HepG2 (cell line): Measurements from ENCODE around the gene RCC1. TPM values are rescaled to one million over a fixed set of nuclear protein-coding genes. Genes with fewer than 3 reads are reported as not detected.

Source experiments
- GMEB1 ChIP-seq: sonication (generic); formaldehyde crosslinking; IDR thresholded peaks from 2 replicates; pipeline ENCODE4 v1.5.1; 2020; ENCODE audit warnings: missing genetic modification reagents, mild to moderate bottlenecking, borderline replicate concordance
- KAT8 ChIP-seq: IDR thresholded peaks from 2 replicates; pipeline ENCODE4 v1.6.1; 2016; ENCODE audit warnings: missing genetic modification reagents, missing compliant biosample characterization
- MTA3 ChIP-seq: sonication (generic); formaldehyde crosslinking; IDR thresholded peaks from 2 replicates; pipeline ENCODE4 v1.4.0; 2020; ENCODE audit warnings: missing genetic modification reagents
- PHF5A ChIP-seq: IDR thresholded peaks from one replicate; pipeline ENCODE4 v1.6.1; 2018; ENCODE audit warnings: low read depth, missing genetic modification reagents; ENCODE audit not compliant: unreplicated experiment
- SIX1 ChIP-seq: sonication (generic); formaldehyde crosslinking; IDR thresholded peaks from 2 replicates; pipeline ENCODE4 v1.4.0; 2020; ENCODE audit warnings: missing genetic modification reagents, borderline replicate concordance
- SIX4 ChIP-seq: sonication (generic); formaldehyde crosslinking; IDR thresholded peaks from 2 replicates; pipeline ENCODE4 v1.4.0; 2020; ENCODE audit warnings: missing genetic modification reagents
- SMYD3 ChIP-seq: sonication (generic); formaldehyde crosslinking; IDR thresholded peaks from 2 replicates; pipeline ENCODE4 v1.8.1; 2023; ENCODE audit warnings: mild to moderate bottlenecking, missing genetic modification reagents
- ZBED4 ChIP-seq: sonication (generic); formaldehyde crosslinking; IDR thresholded peaks from 2 replicates; pipeline ENCODE4 v1.4.0; 2020; ENCODE audit warnings: missing genetic modification reagents, borderline replicate concordance
- ZBTB40 ChIP-seq, 2 experiments: fragments of 450-650 bp in 1 of 2; sonication (generic) in 1 of 2; formaldehyde crosslinking in 1 of 2; IDR thresholded peaks; 2 replicates each; pipeline versions ENCODE4 v1.6.1 to v1.8.0; 2016 to 2022; ENCODE audit warnings: antibody characterized with exemption in 1 of 2, mild to moderate bottlenecking in 1 of 2, missing genetic modification reagents in 1 of 2
- ZFP62 ChIP-seq: sonication (generic); formaldehyde crosslinking; IDR thresholded peaks from 2 replicates; pipeline ENCODE4 v1.4.0; 2020; ENCODE audit warnings: missing genetic modification reagents
- ZNF75D ChIP-seq: sonication (generic); formaldehyde crosslinking; IDR thresholded peaks from 2 replicates; pipeline ENCODE4 v1.8.1; 2023; ENCODE audit warnings: missing genetic modification reagents, mild to moderate bottlenecking, borderline replicate concordance
- polyA plus RNA-seq, 8 experiments: library from polyadenylated mRNA; depleted of rRNA in 3 of 8; stranded (reverse) in 7 of 8; unstranded in 1 of 8; fragments of >200 nt; fragmentation: Illumina TruSeq in 4 of 8; extraction: Trizol in 4 of 8; gene quantifications; 2 replicates each; pipeline versions ENCODE4 v1.2.1 to v1.2.3, GENCODE V29; 2011 to 2016; ENCODE audit warnings: low read depth in 4 of 8, missing spikeins in 1 of 8, mixed read lengths in 1 of 8; ENCODE audit not compliant: insufficient read depth in 1 of 8
- total RNA-seq, 5 experiments: library from RNA; depleted of rRNA; stranded (reverse); fragments of >200 nt; fragmentation: Illumina TruSeq; extraction: Trizol; gene quantifications; 2 replicates each; pipeline ENCODE4 v1.2.3, GENCODE V29; 2016; ENCODE audit warnings: low read depth in 1 of 5

The RCC1 gene
- total and polyA plus RNA-seq, 2 of the 13 experiments (the other 11 are each of a cell fraction or from before 2014, with no cell fraction given) = 47.2 to 80.8 TPM

GRCh38 chr1:28518745-28519341 lies 13.0 kb downstream of the RCC1 start (continued):
- no peak for TF ChIP-seq SIX4 (CRISPR knock-in tag)
- no peak for TF ChIP-seq KAT8 (CRISPR knock-in tag)
- no peak for TF ChIP-seq ZBED4 (CRISPR knock-in tag)
- peak; percentile 41 for TF ChIP-seq PHF5A (CRISPR knock-in tag)
- TF ChIP-seq ZFP62 = no peak
- TF ChIP-seq SIX1 (CRISPR knock-in tag) = no peak
- no peak for TF ChIP-seq SMYD3 (CRISPR knock-in tag)
- TF ChIP-seq MTA3 = no peak
- TF ChIP-seq GMEB1 (CRISPR knock-in tag) = no peak; the same call in 1 of the 2 replicates
- no peak for TF ChIP-seq ZBTB40 (IDR thresholded peaks at IDR 0.05)
- no peak for TF ChIP-seq ZBTB40 (CRISPR knock-in tag; IDR thresholded peaks at IDR 0.05)
- TF ChIP-seq ZNF75D (CRISPR knock-in tag) = no peak
